ENCODE results near the gene MBD5. TPM values are rescaled to one million over a fixed set of nuclear protein-coding genes. Genes with fewer than 3 reads are reported as not detected.
"Not testable (repeated sequence)": the region's sequence is repeated elsewhere in the genome, so short reads cannot be mapped to it uniquely, and the experiment has no call there.

Gene MBD5
- total and polyA plus RNA-seq, 4 donors, result 5.7 to 140 (median 21.2) TPM

- H3K9ac ChIP-seq (ENCODE audit: insufficient read depth in 1 of 2, low read length in 2 of 2), result no peak overlapping the region
- H3K36me3 ChIP-seq (ENCODE audit: control insufficient read depth in 4 of 4, insufficient read depth in 4 of 4, low read length in 4 of 4), result no peaks in the 10 kb centered on the region
- peaks cover 0 to 2% (median 0%) of the 10 kb centered on the region in 5 donors for H3K4me1 ChIP-seq (ENCODE audit: control insufficient read depth in 5 of 5, insufficient read depth in 5 of 5, low read length in 5 of 5)
- no peak overlapping the region for H3K27ac ChIP-seq (ENCODE audit: low read depth in 1 of 2, low read length in 1 of 2)
- ATAC-seq (ENCODE audit: insufficient read depth, low FRiP score) (no peak), DNase-seq (no peak)
- no peak overlapping the region for H3K4me3 ChIP-seq
- peaks cover 0 to 2% (median 0%) of the 10 kb centered on the region in 4 donors for H3K9me3 ChIP-seq (ENCODE audit: control insufficient read depth in 4 of 4, insufficient read depth in 3 of 4, low read length in 3 of 4)
- no peaks in the 10 kb centered on the region for H3K27me3 ChIP-seq (ENCODE audit: control insufficient read depth in 3 of 3, insufficient read depth in 3 of 3, low read length in 2 of 3)
- no peak for TF ChIP-seq CTCF (IDR thresholded peaks at IDR 0.05; ENCODE audit: control extremely low read depth, extremely low read depth)
- 88 to 95% methylated on average over 6 of the region's 6 CpGs for WGBS, 2 donors
Measured at GRCh38 chr2:148006249-148007007, 14.5 kb upstream of the MBD5 start.

GRCh38 chr2:148007219-148007900 lies 13.5 kb upstream of the MBD5 start:
- ATAC-seq (ENCODE audit: insufficient read depth, low FRiP score) (no peak), DNase-seq (no peak)
- Histone ChIP-seq H3K27me3 (ENCODE audit: control insufficient read depth in 3 of 3, insufficient read depth in 3 of 3, low read length in 2 of 3) (no peaks in the 10 kb centered on the region), H3K9me3 (ENCODE audit: control insufficient read depth in 4 of 4, insufficient read depth in 3 of 4, low read length in 3 of 4) (peaks cover 0 to 2% (median 0%) of the 10 kb centered on the region in 4 donors), H3K27ac (ENCODE audit: low read depth in 1 of 2, low read length in 1 of 2) (no peak overlapping the region), H3K9ac (ENCODE audit: insufficient read depth in 1 of 2, low read length in 2 of 2) (no peak overlapping the region), H3K4me1 (ENCODE audit: control insufficient read depth in 5 of 5, insufficient read depth in 5 of 5, low read length in 5 of 5) (peaks cover 0 to 2% (median 0%) of the 10 kb centered on the region in 5 donors), H3K4me3 (no peak overlapping the region), H3K36me3 (ENCODE audit: control insufficient read depth in 4 of 4, insufficient read depth in 4 of 4, low read length in 4 of 4) (no peaks in the 10 kb centered on the region)
- 79 to 98% methylated on average over 5 of the region's 5 CpGs for WGBS, 2 donors
- TF ChIP-seq CTCF (IDR thresholded peaks at IDR 0.05; ENCODE audit: control extremely low read depth, extremely low read depth), result no peak

GRCh38 chr2:148008411-148008810 lies 12.5 kb upstream of the MBD5 start:
- not testable (repeated sequence) for H3K9ac ChIP-seq (ENCODE audit: insufficient read depth in 1 of 2, low read length in 2 of 2); H3K4me1 ChIP-seq (ENCODE audit: control insufficient read depth in 5 of 5, insufficient read depth in 5 of 5, low read length in 5 of 5); DNase-seq; H3K9me3 ChIP-seq (ENCODE audit: control insufficient read depth in 4 of 4, insufficient read depth in 3 of 4, low read length in 3 of 4); ATAC-seq (ENCODE audit: insufficient read depth, low FRiP score); H3K4me3 ChIP-seq; H3K36me3 ChIP-seq (ENCODE audit: control insufficient read depth in 4 of 4, insufficient read depth in 4 of 4, low read length in 4 of 4); H3K27ac ChIP-seq (ENCODE audit: low read depth in 1 of 2, low read length in 1 of 2); H3K27me3 ChIP-seq (ENCODE audit: control insufficient read depth in 3 of 3, insufficient read depth in 3 of 3, low read length in 2 of 3)
- 97% methylated on average over 7 of the region's 7 CpGs for WGBS, 2 donors

GRCh38 chr2:148013876-148014275 lies 7.0 kb upstream of the MBD5 start:
- no peak for ATAC-seq (ENCODE audit: insufficient read depth, low FRiP score)
- Histone ChIP-seq H3K9ac (ENCODE audit: insufficient read depth in 1 of 2, low read length in 2 of 2) (no peak overlapping the region), H3K9me3 (ENCODE audit: control insufficient read depth in 4 of 4, insufficient read depth in 3 of 4, low read length in 3 of 4) (no peaks in the 10 kb centered on the region), H3K4me3 (no peak overlapping the region), H3K36me3 (ENCODE audit: control insufficient read depth in 4 of 4, insufficient read depth in 4 of 4, low read length in 4 of 4) (no peaks in the 10 kb centered on the region), H3K27me3 (ENCODE audit: control insufficient read depth in 3 of 3, insufficient read depth in 3 of 3, low read length in 2 of 3) (no peaks in the 10 kb centered on the region), H3K4me1 (ENCODE audit: control insufficient read depth in 5 of 5, insufficient read depth in 5 of 5, low read length in 5 of 5) (peaks cover 0 to 8% (median 4%) of the 10 kb centered on the region in 5 donors), H3K27ac (ENCODE audit: low read depth in 1 of 2, low read length in 1 of 2) (no peak overlapping the region)
- 98 to 99% methylated on average over 2 of the region's 2 CpGs for WGBS, 2 donors
- DNase-seq, result no peak
- TF ChIP-seq CTCF (IDR thresholded peaks at IDR 0.05; ENCODE audit: control extremely low read depth, extremely low read depth), result no peak
